T-cell (primary cell): ENCODE data around the gene TBC1D28. TPM values are rescaled to one million over a fixed set of nuclear protein-coding genes. Genes with fewer than 3 reads are reported as not detected.
A peak's percentile ranks its signal among the peaks of the same experiment; 100 is the strongest.
"Not testable (repeated sequence)": the region's sequence is repeated elsewhere in the genome, so short reads cannot be mapped to it uniquely, and the experiment has no call there.

Experiments used
- ATAC-seq, 4 experiments: fragments of 200-7000 bp in 3 of 4; fragments of 150-1000 bp in 1 of 4; cut with Tn5 transposase; replicated peaks in 1 of 4; 1 replicate in 3 of 4; 2 replicates in 1 of 4; pipeline ENCODE4 v1.10.0; 2021; ENCODE audit warnings: moderate library complexity in 3 of 4, mild to moderate bottlenecking in 2 of 4, moderate number of reproducible peaks in 1 of 4
- CTCF ChIA-PET, 2 donors: fragments of 300-600 bp; sonication (Branson Sonifier 250); formaldehyde crosslinking; loops; one replicate each; lab custom pipeline; 2022; ENCODE audit warnings: antibody characterized with exemption in 2 of 2; lab: Charles Lee
- POLR2A ChIA-PET, 2 donors: fragments of 300-600 bp; sonication (Branson Sonifier 250); formaldehyde crosslinking; loops; one replicate each; lab custom pipeline; 2022; ENCODE audit warnings: antibody characterized with exemption in 2 of 2; lab: Charles Lee
- DNase-seq, 35 experiments: peaks; one replicate each; pipeline versions ENCODE4 v3.0.0 to v3.0.0-alpha.2; 2013 to 2023
- H3K27ac ChIP-seq: one replicate; pipeline ENCODE4 v1.5.1; 2013; ENCODE audit warnings: low read length
- H3K27me3 ChIP-seq, 2 experiments: replicated peaks in 1 of 2; 1 replicate in 1 of 2; 2 replicates in 1 of 2; pipeline versions ENCODE4 v1.6.1 to v1.7.0; 2013; ENCODE audit warnings: low read length in 1 of 2, mixed read lengths in 1 of 2; ENCODE audit not compliant: control insufficient read depth in 2 of 2, insufficient read depth in 2 of 2; ENCODE audit errors: extremely low read depth in 1 of 2
- H3K36me3 ChIP-seq, 2 donors: 1 replicate in 1 of 2; 2 replicates in 1 of 2; pipeline versions ENCODE4 v1.6.1 to v1.7.0; 2013; ENCODE audit warnings: low read length in 1 of 2; ENCODE audit not compliant: control insufficient read depth in 2 of 2, insufficient read depth in 1 of 2; ENCODE audit errors: extremely low read depth in 1 of 2
- H3K4me1 ChIP-seq, 2 experiments: 1 replicate in 1 of 2; 2 replicates in 1 of 2; pipeline versions ENCODE4 v1.6.1 to v1.7.0; 2013; ENCODE audit warnings: low read length in 2 of 2, mixed read lengths in 1 of 2; ENCODE audit not compliant: insufficient read depth in 2 of 2, control insufficient read depth in 1 of 2; ENCODE audit errors: extremely low read depth in 1 of 2
- H3K4me3 ChIP-seq, 2 donors: 1 replicate in 1 of 2; 2 replicates in 1 of 2; pipeline versions ENCODE4 v1.5.1 to v1.7.0; 2013; ENCODE audit warnings: mild to moderate bottlenecking in 2 of 2, low read length in 1 of 2, moderate library complexity in 1 of 2; ENCODE audit not compliant: control insufficient read depth in 1 of 2; ENCODE audit errors: extremely low read depth in 1 of 2
- H3K9me3 ChIP-seq: 2 replicates; pipeline ENCODE4 v1.7.0; 2013
- H3K27ac Mint-ChIP-seq, 2 donors: one replicate each; pipeline ENCODE4 v1.8.0; 2020 to 2021; ENCODE audit warnings: mild to moderate bottlenecking in 2 of 2, mixed read lengths in 2 of 2
- H3K27me3 Mint-ChIP-seq, 2 donors: one replicate each; pipeline ENCODE4 v1.8.0; 2021 to 2022; ENCODE audit warnings: mixed read lengths in 2 of 2
- H3K36me3 Mint-ChIP-seq: one replicate; pipeline ENCODE4 v1.8.0; 2021; ENCODE audit warnings: mixed read lengths
- H3K4me1 Mint-ChIP-seq, 3 donors: one replicate each; pipeline ENCODE4 v1.8.0; 2020 to 2022; ENCODE audit warnings: mixed read lengths in 3 of 3, mild to moderate bottlenecking in 1 of 3
- H3K4me3 Mint-ChIP-seq, 3 donors: one replicate each; pipeline ENCODE4 v1.8.0; 2020 to 2022; ENCODE audit warnings: mild to moderate bottlenecking in 3 of 3, mixed read lengths in 3 of 3, moderate library complexity in 3 of 3
- H3K9me3 Mint-ChIP-seq, 3 donors: one replicate each; pipeline ENCODE4 v1.8.0; 2020 to 2022; ENCODE audit warnings: mixed read lengths in 3 of 3
- WGBS: methylation state at CpG from one replicate; pipeline ENCODE4 v1.1.5; 2013; ENCODE audit warnings: missing lambda C conversion rate; ENCODE audit not compliant: insufficient coverage; 5-methylcytosine and 5-hydroxymethylcytosine counted together
- total RNA-seq, 35 experiments: library from RNA in 6 of 35; stranded (reverse) in 6 of 35; fragments of 120-200 nt in 1 of 35; gene quantifications; one replicate each; pipeline versions ENCODE4 v1.2.1 to v1.2.4 and lab custom pipeline; 2013 to 2026

Gene TBC1D28
- total RNA-seq, 5 donors from 2014 or later (not counting 1 experiment from before 2014, with no cell fraction given) = 0.39 TPM; not detected in 4

DNA sequence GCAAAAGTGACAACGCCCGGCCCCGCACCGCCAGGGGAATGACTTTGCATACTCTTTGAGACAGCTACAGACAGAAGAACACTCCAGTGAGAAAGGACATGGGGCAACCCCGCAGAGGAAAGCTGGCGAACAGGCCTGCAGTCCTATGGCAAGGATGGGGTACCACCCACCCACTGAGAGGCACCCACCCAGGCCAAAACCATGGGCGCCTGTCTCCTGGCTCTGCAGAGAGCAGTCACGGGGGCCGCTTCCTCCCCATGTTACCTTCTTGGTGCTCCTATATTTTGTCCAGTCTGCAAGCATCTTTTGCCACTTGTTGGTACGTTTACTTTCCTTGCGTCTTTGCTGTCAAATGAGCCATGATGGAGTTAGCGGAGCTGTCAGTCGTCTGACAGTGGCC lies 5.8 kb downstream of the TBC1D28 start:
- ATAC-seq, DNase-seq, H3K27ac Mint-ChIP-seq, CTCF ChIA-PET, H3K27ac ChIP-seq, H3K4me1 ChIP-seq, POLR2A ChIA-PET, H3K4me3 Mint-ChIP-seq, H3K36me3 ChIP-seq, H3K4me1 Mint-ChIP-seq, H3K36me3 Mint-ChIP-seq, H3K9me3 Mint-ChIP-seq, H3K4me3 ChIP-seq, H3K9me3 ChIP-seq: not testable (repeated sequence)
- peaks cover 13 to 18% of the 10 kb centered on the region in 2 donors for H3K27me3 Mint-ChIP-seq
- H3K27me3 ChIP-seq = peaks cover 0 to 11% of the 10 kb centered on the region in 2 experiments
- WGBS = 97% methylated on average over 2 of the region's 13 CpGs

DNA sequence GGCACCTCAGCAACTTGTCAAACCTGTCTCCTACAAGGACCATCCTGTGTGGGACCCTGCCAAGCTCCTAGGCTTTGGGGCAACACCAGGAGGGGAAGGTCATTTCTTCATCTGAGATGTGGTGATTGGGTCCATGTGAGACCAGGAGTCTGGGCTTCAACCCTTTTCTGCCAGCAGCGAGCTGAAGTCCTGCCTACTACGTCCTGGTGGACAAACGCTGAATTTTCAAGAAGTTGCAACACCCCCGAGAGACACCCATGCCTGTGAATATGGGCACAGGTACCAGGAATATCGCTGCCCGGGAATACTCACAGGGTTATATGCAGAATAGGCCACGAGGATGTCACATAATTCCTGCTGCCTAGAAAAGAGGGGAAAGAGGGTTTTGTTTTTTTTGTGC lies 8.0 kb downstream of the TBC1D28 start:
- H3K27me3 Mint-ChIP-seq = peaks cover 13 to 18% of the 10 kb centered on the region in 2 donors
- POLR2A ChIA-PET = not testable (repeated sequence)

GRCh38 chr17:18635773-18636172 lies 8.4 kb downstream of the TBC1D28 start:
- not testable (repeated sequence) for H3K4me1 Mint-ChIP-seq, H3K4me1 ChIP-seq

More for the DNA sequence above, 8.0 kb downstream of the TBC1D28 start:
- DNase-seq, H3K4me3 ChIP-seq, H3K4me1 Mint-ChIP-seq, H3K36me3 ChIP-seq, ATAC-seq, H3K36me3 Mint-ChIP-seq, H3K9me3 Mint-ChIP-seq, H3K4me1 ChIP-seq, H3K4me3 Mint-ChIP-seq, H3K9me3 ChIP-seq, H3K27ac Mint-ChIP-seq, CTCF ChIA-PET, H3K27ac ChIP-seq: not testable (repeated sequence)
- H3K27me3 ChIP-seq = peaks cover 0 to 14% of the 10 kb centered on the region in 2 experiments
- WGBS = 72% methylated on average over 4 of the region's 7 CpGs

GRCh38 chr17:18634550-18635263 lies 9.5 kb downstream of the TBC1D28 start:
- CTCF ChIA-PET, H3K4me1 Mint-ChIP-seq, POLR2A ChIA-PET, H3K27ac Mint-ChIP-seq, H3K36me3 ChIP-seq, H3K27ac ChIP-seq, H3K4me3 ChIP-seq, DNase-seq, H3K36me3 Mint-ChIP-seq, H3K9me3 ChIP-seq, H3K4me1 ChIP-seq, H3K9me3 Mint-ChIP-seq: not testable (repeated sequence)
- H3K4me3 Mint-ChIP-seq = peak overlapping the region in 2 of 3 donors; percentile 21 to 60
- 12% methylated on average over 52 of the region's 56 CpGs for WGBS
- H3K27me3 Mint-ChIP-seq = peaks cover 13 to 18% of the 10 kb centered on the region in 2 donors
- ATAC-seq = peak; percentile 20 to 39 (median 34)
- H3K27me3 ChIP-seq = peaks cover 0 to 14% of the 10 kb centered on the region in 2 experiments

More at GRCh38 chr17:18635773-18636172, 8.4 kb downstream of the TBC1D28 start:
- H3K9me3 ChIP-seq, ATAC-seq, H3K36me3 Mint-ChIP-seq, H3K4me3 Mint-ChIP-seq, CTCF ChIA-PET, DNase-seq, H3K9me3 Mint-ChIP-seq, POLR2A ChIA-PET, H3K36me3 ChIP-seq, H3K4me3 ChIP-seq, H3K27ac Mint-ChIP-seq, H3K27ac ChIP-seq: not testable (repeated sequence)
- peaks cover 0 to 14% of the 10 kb centered on the region in 2 experiments for H3K27me3 ChIP-seq
- WGBS = 82% methylated on average over 3 of the region's 7 CpGs
- H3K27me3 Mint-ChIP-seq = peaks cover 13 to 18% of the 10 kb centered on the region in 2 donors

DNA sequence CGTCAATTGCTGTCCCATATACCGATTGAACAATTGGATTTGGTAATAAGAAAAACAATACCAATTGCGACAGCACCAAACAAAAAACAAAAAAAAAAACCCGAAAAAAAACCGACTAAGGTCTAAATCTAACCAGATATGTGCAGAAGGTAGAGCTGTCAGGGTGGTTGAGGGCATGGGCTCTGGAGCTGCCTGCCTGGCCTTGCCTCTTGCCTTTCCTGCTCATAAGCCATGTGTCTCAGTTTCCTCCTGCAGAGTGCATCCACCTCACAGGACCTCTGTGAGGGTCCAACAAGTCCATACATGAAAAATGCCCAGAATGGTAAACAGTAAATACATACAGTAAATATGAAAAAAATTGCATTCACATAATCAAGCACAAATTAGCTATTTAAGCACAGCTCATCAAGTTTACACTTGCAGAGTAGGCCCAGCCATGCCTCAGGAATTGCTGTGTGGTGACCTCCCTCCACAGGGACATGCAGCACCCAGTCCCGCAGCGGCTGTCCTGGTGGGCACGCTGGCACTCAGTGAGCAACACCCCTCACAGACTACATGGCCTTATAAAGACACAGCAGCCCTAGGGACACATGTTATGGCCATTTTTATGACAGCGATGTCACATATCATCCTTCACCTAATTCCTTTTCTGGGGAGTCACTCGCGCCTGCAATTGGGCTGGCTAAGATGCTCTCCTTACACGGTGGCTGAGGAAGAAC lies 17.9 kb downstream of the TBC1D28 start:
- ATAC-seq (no peak), DNase-seq (no peak)
- peaks cover 13 to 17% (median 13%) of the 10 kb centered on the region in 3 donors for H3K4me1 Mint-ChIP-seq
- Histone ChIP-seq H3K4me3 (peak overlapping the region in 1 of 2 donors; percentile 12), H3K27me3 (no peaks in the 10 kb centered on the region), H3K27ac (peak overlapping the region; percentile 2), H3K9me3 (no peaks in the 10 kb centered on the region), H3K4me1 (peaks cover 0 to 16% of the 10 kb centered on the region in 2 experiments), H3K36me3 (no peaks in the 10 kb centered on the region)
- CTCF ChIA-PET = interaction anchor here (0.6 to 1.1 kb wide), 5 partner anchors 232 to 410 kb away, joined by 3 to 5 read pairs (median 3); partner anchors contain the start of genes LLGL1 (in 1 of the 2) and PRPSAP2 (in 1 of the 2)
- H3K36me3 Mint-ChIP-seq = no peaks in the 10 kb centered on the region
- H3K9me3 Mint-ChIP-seq = no peaks in the 10 kb centered on the region
- POLR2A ChIA-PET = interaction anchor here in 1 of 2 donors (0.6 to 0.7 kb wide), 2 partner anchors 313 to 1579 kb away, joined by 4 to 6 read pairs; no protein-coding TSS in a partner anchor
- peak overlapping the region; percentile 21 to 91 (median 79) for H3K4me3 Mint-ChIP-seq
- peak overlapping the region in 1 of 2 donors; percentile 82 for H3K27ac Mint-ChIP-seq
- H3K27me3 Mint-ChIP-seq = no peaks in the 10 kb centered on the region
- 100% methylated on average over 1 of the region's 12 CpGs for WGBS

GRCh38 chr17:18625509-18626104 lies 18.6 kb downstream of the TBC1D28 start:
- not testable (repeated sequence) for H3K9me3 Mint-ChIP-seq, H3K27me3 ChIP-seq, H3K27me3 Mint-ChIP-seq, H3K36me3 ChIP-seq, H3K36me3 Mint-ChIP-seq, H3K9me3 ChIP-seq
- peak overlapping the region; percentile 2 for H3K27ac ChIP-seq
- Mint-ChIP-seq H3K4me3 (peak overlapping the region; percentile 79 to 91 (median 82)), H3K4me1 (peaks cover 13 to 17% (median 13%) of the 10 kb centered on the region in 3 donors), H3K27ac (peak overlapping the region; percentile 67 to 82)
- peaks cover 0 to 16% of the 10 kb centered on the region in 2 experiments for H3K4me1 ChIP-seq
- 24% methylated on average over 15 of the region's 22 CpGs for WGBS
- ChIA-PET CTCF (interaction anchor here (0.6 to 1.1 kb wide), 6 partner anchors 232 to 400 kb away, joined by 3 to 5 read pairs (median 3); partner anchors contain the start of genes LLGL1 (in 1 of the 2) and PRPSAP2 (in 1 of the 2)), POLR2A (interaction anchor here (0.7 kb wide), 2 partner anchors 1475 to 1578 kb away, joined by 3 to 4 read pairs; no protein-coding TSS in a partner anchor)
- peak overlapping the region in 1 of 2 donors; percentile 42 for H3K4me3 ChIP-seq
- peak; percentile 89 to 98 (median 94) for ATAC-seq
- DNase-seq = peak; percentile 83 to 97 (median 91)
